SH-SY5Y (cell line): ENCODE measurements around the gene TPI1.

ENCODE experiments used
- GATA2 ChIP-seq: IDR thresholded peaks from 2 replicates; pipeline ENCODE4 v1.6.1; 2011; ENCODE audit warnings: mild to moderate bottlenecking, low read depth, low read length
- GATA3 ChIP-seq: IDR thresholded peaks from 2 replicates; pipeline ENCODE4 v1.6.1; 2011; ENCODE audit warnings: low read depth, mild to moderate bottlenecking, low read length, moderate library complexity

DNA sequence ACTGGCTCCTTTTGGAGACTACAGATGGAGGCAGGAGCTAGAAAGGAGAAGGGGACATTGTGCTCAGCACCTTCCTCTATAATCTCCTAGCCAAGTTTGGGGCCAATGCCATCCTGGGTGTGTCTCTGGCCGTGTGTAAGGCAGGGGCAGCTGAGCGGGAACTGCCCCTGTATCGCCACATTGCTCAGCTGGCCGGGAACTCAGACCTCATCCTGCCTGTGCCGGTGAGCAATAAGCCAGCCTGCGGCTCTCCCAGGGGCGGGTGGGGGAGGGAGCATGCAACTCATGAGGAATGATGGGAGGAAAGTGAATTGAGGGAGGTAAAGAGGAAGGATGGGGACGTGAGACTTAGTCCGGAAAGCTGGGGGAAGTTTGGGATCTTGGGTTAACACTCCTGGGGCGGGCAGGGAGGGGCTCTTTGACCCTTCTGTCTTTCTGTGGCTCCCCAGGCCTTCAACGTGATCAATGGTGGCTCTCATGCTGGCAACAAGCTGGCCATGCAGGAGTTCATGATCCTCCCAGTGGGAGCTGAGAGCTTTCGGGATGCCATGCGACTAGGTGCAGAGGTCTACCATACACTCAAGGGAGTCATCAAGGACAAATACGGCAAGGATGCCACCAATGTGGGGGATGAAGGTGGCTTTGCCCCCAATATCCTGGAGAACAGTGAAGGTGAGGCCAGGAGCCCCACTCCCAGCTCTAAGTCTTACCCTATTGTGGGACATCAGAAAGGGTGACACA, 50.3 kb downstream of the TPI1 start:
- TF ChIP-seq GATA2 = no peak
- TF ChIP-seq GATA3 = no peak
